CD14-positive monocyte (primary cell): ENCODE data around the gene FGD2. TPM values are rescaled to one million over a fixed set of nuclear protein-coding genes. Genes with fewer than 3 reads are reported as not detected.

Experiments used
- DNase-seq, 3 donors: peaks; one replicate each; pipeline ENCODE4 v3.0.0-alpha.2; 2011 to 2022
- H2AFZ ChIP-seq: 2 replicates; pipeline ENCODE4 v1.6.0; 2012; ENCODE audit warnings: mild to moderate bottlenecking, low read depth, low read length, inconsistent platforms; ENCODE audit not compliant: insufficient read depth, poor library complexity, severe bottlenecking
- H3K27ac ChIP-seq, 2 donors: 1 replicate in 1 of 2; 2 replicates in 1 of 2; pipeline ENCODE4 v1.5.1; 2012 to 2013; ENCODE audit warnings: low read length in 2 of 2, control low read depth in 1 of 2, inconsistent platforms in 1 of 2, low read depth in 1 of 2, mild to moderate bottlenecking in 1 of 2
- H3K27me3 ChIP-seq, 2 donors: one replicate each; pipeline versions ENCODE4 v1.6.0 to v1.6.1; 2011 to 2013; ENCODE audit warnings: low read length in 2 of 2; ENCODE audit not compliant: control insufficient read depth in 2 of 2, insufficient read depth in 2 of 2
- H3K36me3 ChIP-seq, 2 donors: replicated peaks in 1 of 2; 1 replicate in 1 of 2; 2 replicates in 1 of 2; pipeline versions ENCODE4 v1.5.1 to v1.6.1; 2012 to 2013; ENCODE audit warnings: low read length in 2 of 2, control low read depth in 1 of 2, inconsistent platforms in 1 of 2, mild to moderate bottlenecking in 1 of 2; ENCODE audit not compliant: insufficient read depth in 2 of 2, control insufficient read depth in 1 of 2
- H3K4me1 ChIP-seq, 2 donors: 1 replicate in 1 of 2; 2 replicates in 1 of 2; pipeline versions ENCODE4 v1.5.1 to v1.6.1; 2012 to 2013; ENCODE audit warnings: low read length in 2 of 2, control low read depth in 1 of 2, inconsistent platforms in 1 of 2, mild to moderate bottlenecking in 1 of 2, moderate library complexity in 1 of 2; ENCODE audit not compliant: insufficient read depth in 2 of 2, control insufficient read depth in 1 of 2
- H3K4me2 ChIP-seq: replicated peaks from 2 replicates; pipeline ENCODE3; 2012; ENCODE audit warnings: low read length, moderate library complexity, mild to moderate bottlenecking; ENCODE audit not compliant: poor library complexity, severe bottlenecking; ENCODE audit errors: extremely low read depth
- H3K4me3 ChIP-seq, 3 experiments: fragments of 200-600 bp in 1 of 3; sonication (generic) in 1 of 3; replicated peaks in 1 of 3; 1 replicate in 2 of 3; 2 replicates in 1 of 3; pipeline ENCODE4 v1.5.1; 2011 to 2013; ENCODE audit warnings: low read length in 3 of 3, mild to moderate bottlenecking in 3 of 3, control low read depth in 2 of 3, low read depth in 2 of 3, inconsistent platforms in 1 of 3, moderate library complexity in 1 of 3
- H3K79me2 ChIP-seq: 2 replicates; pipeline ENCODE4 v1.6.0; 2012; ENCODE audit warnings: mild to moderate bottlenecking, control low read depth, inconsistent platforms, low read length, moderate library complexity; ENCODE audit not compliant: insufficient read depth
- H3K9ac ChIP-seq: 2 replicates; pipeline ENCODE4 v1.6.0; 2017; ENCODE audit warnings: low read length, mild to moderate bottlenecking; ENCODE audit not compliant: insufficient read depth, poor library complexity, severe bottlenecking
- H3K9me3 ChIP-seq, 2 donors: replicated peaks in 1 of 2; 1 replicate in 1 of 2; 2 replicates in 1 of 2; pipeline versions ENCODE4 v1.5.1 to v1.6.1; 2012 to 2013; ENCODE audit warnings: low read length in 2 of 2, control low read depth in 1 of 2; ENCODE audit not compliant: control insufficient read depth in 1 of 2, insufficient read depth in 1 of 2
- H4K20me1 ChIP-seq: 2 replicates; pipeline ENCODE4 v1.6.0; 2012; ENCODE audit warnings: mild to moderate bottlenecking, low read length, control low read depth, moderate library complexity; ENCODE audit not compliant: insufficient read depth
- H3K27ac Mint-ChIP-seq, 7 donors: one replicate each; pipeline ENCODE4 v1.8.0; 2020; ENCODE audit warnings: mild to moderate bottlenecking in 7 of 7, mixed read lengths in 7 of 7, moderate library complexity in 6 of 7, inconsistent platforms in 2 of 7
- H3K27me3 Mint-ChIP-seq, 3 donors: one replicate each; pipeline ENCODE4 v1.8.0; 2021 to 2022; ENCODE audit warnings: low read depth in 3 of 3, mild to moderate bottlenecking in 3 of 3, mixed read lengths in 3 of 3, moderate library complexity in 3 of 3, inconsistent platforms in 1 of 3
- H3K36me3 Mint-ChIP-seq, 2 donors: one replicate each; pipeline ENCODE4 v1.8.0; 2020; ENCODE audit warnings: mixed read lengths in 2 of 2, inconsistent platforms in 1 of 2, mild to moderate bottlenecking in 1 of 2
- H3K4me1 Mint-ChIP-seq: one replicate; pipeline ENCODE4 v1.8.0; 2020; ENCODE audit warnings: mild to moderate bottlenecking, mixed read lengths
- H3K4me3 Mint-ChIP-seq, 2 donors: one replicate each; pipeline ENCODE4 v1.8.0; 2020; ENCODE audit warnings: mild to moderate bottlenecking in 2 of 2, mixed read lengths in 2 of 2, moderate library complexity in 1 of 2
- H3K9me3 Mint-ChIP-seq, 7 donors: one replicate each; pipeline ENCODE4 v1.8.0; 2020 to 2022; ENCODE audit warnings: mixed read lengths in 7 of 7, mild to moderate bottlenecking in 6 of 7, moderate library complexity in 6 of 7, inconsistent platforms in 2 of 7
- CTCF ChIP-seq: fragments of 200-600 bp; IDR thresholded peaks from one replicate; pipeline ENCODE4 v1.8.0; 2022; ENCODE audit warnings: antibody characterized with exemption, mild to moderate bottlenecking
- WGBS: methylation state at CpG from one replicate; pipeline ENCODE4 v1.1.5; 2013; ENCODE audit warnings: missing lambda C conversion rate; ENCODE audit not compliant: insufficient coverage; 5-methylcytosine and 5-hydroxymethylcytosine counted together
- intact Hi-C, 2 donors: fragments of 100-400 bp; cut with micrococcal nuclease; formaldehyde crosslinking; loops; one replicate each; pipeline versions ENCODE4 v1.15.0 to v1.15.1; 2023
- polyA plus RNA-seq, 3 donors: library from polyadenylated mRNA; depleted of rRNA in 1 of 3; unstranded in 2 of 3; stranded (reverse) in 1 of 3; fragments of 300-500 nt in 2 of 3; fragments of >200 nt in 1 of 3; fragmentation: Illumina TruSeq in 2 of 3; gene quantifications; 1 replicate in 2 of 3; 2 replicates in 1 of 3; pipeline ENCODE4 v1.2.3, GENCODE V29; 2012 to 2021

Gene FGD2
- polyA plus RNA-seq, 3 donors = 25.3 to 356 (median 50.0) TPM

DNA sequence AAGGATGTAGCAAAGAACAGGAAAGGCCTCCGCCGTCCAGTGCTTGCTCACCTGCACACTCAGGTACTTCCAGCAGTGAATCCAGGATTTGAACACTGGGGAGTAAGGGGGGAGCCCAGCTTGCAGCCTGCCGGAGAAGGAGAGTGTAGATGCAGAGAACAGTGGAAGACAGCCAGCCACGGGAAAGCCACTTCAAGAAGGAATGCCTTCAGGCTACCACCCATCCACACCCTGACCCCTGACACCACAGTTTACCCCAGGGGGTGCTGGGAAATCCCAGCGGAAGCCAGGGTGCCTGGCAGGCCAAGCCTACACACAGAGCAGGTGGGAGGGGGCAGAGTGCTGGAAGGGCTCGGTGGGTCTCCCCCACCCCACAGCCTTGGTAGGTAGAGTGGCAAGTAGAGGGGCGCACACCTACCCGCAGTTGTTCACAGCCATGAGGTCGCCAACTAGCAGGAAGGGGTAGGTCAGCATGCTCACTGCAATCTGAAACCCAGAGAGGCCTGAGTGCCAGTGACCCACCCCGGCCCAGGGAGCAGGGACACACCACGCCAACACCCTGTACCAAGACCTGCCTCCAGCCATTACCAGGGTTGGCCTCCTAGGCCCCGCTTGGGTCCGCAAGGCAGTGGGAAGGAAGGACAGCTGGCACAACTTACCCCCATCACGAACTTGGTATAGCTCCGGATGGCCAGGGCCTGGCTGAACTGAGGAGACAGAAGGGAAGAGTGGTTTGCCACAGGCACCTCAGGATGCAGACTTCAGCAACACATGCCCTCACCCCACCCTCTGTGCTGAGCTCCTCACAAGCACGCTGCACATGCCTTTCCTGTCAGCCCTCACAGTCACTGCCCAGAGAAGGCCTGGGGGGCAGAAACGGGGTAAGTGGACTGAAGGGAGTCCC lies 35.2 kb upstream of the FGD2 start:
- peak overlapping the region in 2 of 7 donors; percentile 9 to 15 for H3K27ac Mint-ChIP-seq
- Histone ChIP-seq H3K9ac (no peak overlapping the region), H3K4me3 (no peak overlapping the region), H3K36me3 (peaks cover 84% of the 10 kb centered on the region in 2 donors), H3K27me3 (no peaks in the 10 kb centered on the region), H3K27ac (no peak overlapping the region), H4K20me1 (peaks cover 51% of the 10 kb centered on the region), H2AFZ (no peak overlapping the region), H3K9me3 (no peaks in the 10 kb centered on the region), H3K4me1 (no peaks in the 10 kb centered on the region), H3K4me2 (no peak overlapping the region), H3K79me2 (no peaks in the 10 kb centered on the region)
- peaks cover 84 to 87% of the 10 kb centered on the region in 2 donors for H3K36me3 Mint-ChIP-seq
- no peak overlapping the region for H3K4me3 Mint-ChIP-seq
- TF ChIP-seq CTCF = no peak
- 100% methylated on average over 5 of the region's 17 CpGs for WGBS
- no peaks in the 10 kb centered on the region for H3K4me1 Mint-ChIP-seq
- DNase-seq = no peak
- no peaks in the 10 kb centered on the region for H3K9me3 Mint-ChIP-seq
- peaks cover 0 to 1% (median 1%) of the 10 kb centered on the region in 3 donors for H3K27me3 Mint-ChIP-seq
- intact Hi-C loops = loop anchor here in 1 of 2 donors (10.0 kb wide), 1 partner anchor 45 kb away; no protein-coding TSS in a partner anchor

- Histone ChIP-seq H3K9ac (no peak overlapping the region), H3K79me2 (no peaks in the 10 kb centered on the region), H3K4me1 (no peaks in the 10 kb centered on the region), H3K27me3 (no peaks in the 10 kb centered on the region), H3K36me3 (peaks cover 93% of the 10 kb centered on the region in 2 donors), H4K20me1 (peaks cover 60% of the 10 kb centered on the region), H3K27ac (no peak overlapping the region), H3K9me3 (no peaks in the 10 kb centered on the region), H3K4me3 (no peak overlapping the region), H3K4me2 (no peak overlapping the region), H2AFZ (no peak overlapping the region)
- no peak for DNase-seq
- 96% methylated on average over 12 of the region's 17 CpGs for WGBS
- no peaks in the 10 kb centered on the region for H3K4me1 Mint-ChIP-seq
- TF ChIP-seq CTCF = no peak
- intact Hi-C loops = no loop called here
- H3K27ac Mint-ChIP-seq = peak overlapping the region in 2 of 7 donors; percentile 32 to 61
- H3K4me3 Mint-ChIP-seq = no peak overlapping the region
- peaks cover 93 to 96% of the 10 kb centered on the region in 2 donors for H3K36me3 Mint-ChIP-seq
- peaks cover 0 to 1% (median 1%) of the 10 kb centered on the region in 3 donors for H3K27me3 Mint-ChIP-seq
- H3K9me3 Mint-ChIP-seq = no peaks in the 10 kb centered on the region
These were observed 34.3 kb upstream of the FGD2 start for GRCh38 chr6:36970892-36971842.
